GM10847 (cell line): ENCODE results near the gene MPV17.

ENCODE experiments used
- POLR2A ChIP-seq: IDR thresholded peaks from 2 replicates; pipeline ENCODE4 v1.6.1; 2011; ENCODE audit not compliant: insufficient read length; ENCODE audit errors: extremely low read depth

The MPV17 gene

DNA sequence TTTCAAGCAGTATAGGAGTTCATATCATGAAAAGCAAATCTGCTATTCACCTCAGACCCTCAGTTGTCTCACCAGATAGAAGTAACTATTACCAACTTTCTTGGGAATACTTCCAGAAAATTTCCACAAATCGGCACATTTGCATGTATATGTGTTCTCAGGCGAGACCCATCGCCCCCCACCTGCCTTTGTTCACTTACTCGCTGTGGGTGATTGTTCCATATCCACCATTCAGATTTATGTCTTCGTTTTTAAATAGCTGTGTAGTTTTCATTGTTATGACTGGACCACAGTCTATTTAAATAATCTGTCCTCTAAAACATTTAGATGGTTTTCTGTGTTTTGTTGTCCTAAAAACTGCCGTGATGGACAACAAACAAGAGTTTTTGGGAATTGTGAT is 37.4 kb downstream of the MPV17 start:
- no peak for TF ChIP-seq POLR2A

DNA sequence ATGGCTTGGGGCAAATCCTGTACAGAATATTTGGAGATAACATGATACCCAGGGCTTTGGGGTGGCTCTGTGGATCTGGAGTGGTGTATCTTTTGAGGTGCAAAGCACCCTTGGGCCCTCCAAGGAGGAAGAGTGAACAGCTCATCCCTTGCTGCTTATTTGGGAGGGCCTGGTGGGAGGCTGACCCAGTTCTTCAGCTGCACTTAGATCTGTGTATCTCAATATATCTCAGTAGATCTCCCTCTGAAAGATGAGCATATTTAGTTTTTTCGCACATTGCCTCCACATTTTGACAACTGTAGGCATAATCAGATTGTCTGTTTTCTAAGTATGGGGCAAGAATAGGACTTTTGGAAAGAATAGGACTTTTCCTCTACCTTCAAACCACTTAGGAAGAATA is 37.9 kb downstream of the MPV17 start:
- TF ChIP-seq POLR2A, result no peak

DNA sequence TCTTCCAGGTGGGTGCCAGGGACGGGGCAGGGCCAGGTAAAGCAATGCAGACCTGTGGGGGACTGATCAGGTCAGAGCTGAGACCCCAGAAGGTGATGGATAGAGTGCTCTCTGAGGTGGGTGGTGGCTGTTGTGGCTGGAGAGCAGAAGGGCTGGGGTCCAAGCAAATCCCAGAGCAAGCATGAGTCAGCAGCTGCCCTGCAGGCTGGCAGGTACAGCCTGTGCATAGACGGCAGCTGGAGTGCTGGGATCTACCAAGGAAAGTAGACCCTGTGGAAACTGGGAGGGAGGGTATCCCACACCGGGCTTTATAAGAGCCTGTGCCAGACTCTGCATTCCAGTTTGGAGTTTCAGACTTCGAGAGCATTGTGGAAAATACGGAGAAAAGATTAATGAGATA is 40.0 kb downstream of the MPV17 start:
- no peak for TF ChIP-seq POLR2A

DNA sequence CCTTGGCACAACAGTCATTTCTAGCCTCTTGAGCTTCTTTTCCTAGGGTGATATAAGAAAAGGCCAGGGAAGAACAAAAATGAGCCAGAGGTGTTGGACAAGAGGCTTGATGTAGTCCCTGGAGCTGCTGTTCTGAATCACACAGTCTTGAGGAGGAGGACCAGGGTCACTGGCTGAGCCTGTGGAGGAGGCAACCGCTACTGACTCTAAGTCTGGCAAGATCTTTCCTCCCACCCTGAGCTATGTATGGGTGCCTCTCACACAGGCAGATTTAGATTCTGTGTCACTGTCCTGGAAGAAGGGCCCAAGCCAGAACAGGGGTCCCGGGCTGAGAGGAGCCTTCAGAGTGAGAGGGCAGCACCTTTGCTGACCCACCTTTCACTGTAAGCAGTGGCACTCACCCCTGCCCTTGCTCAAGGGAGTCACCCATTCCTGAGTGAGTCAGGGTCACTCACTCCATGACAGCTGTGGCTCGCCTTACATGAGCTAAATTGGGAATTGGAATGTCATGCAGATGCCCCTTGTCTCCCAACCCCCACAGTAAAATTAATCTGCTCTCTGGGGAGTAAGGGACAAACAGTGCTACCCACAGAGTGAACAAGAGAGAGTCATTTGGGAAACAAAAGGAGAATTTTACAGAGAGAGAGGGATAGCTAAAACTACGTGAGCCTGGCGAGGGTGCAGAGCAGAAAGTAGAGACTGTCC is 40.9 kb downstream of the MPV17 start, which contains the start of gene TRIM54:
TRIM54 (plus strand) TSS at position 575 of the 705 bp plus-strand sequence. CDS start 303 bp downstream, outside the sequence.
- TF ChIP-seq POLR2A, result no peak

DNA sequence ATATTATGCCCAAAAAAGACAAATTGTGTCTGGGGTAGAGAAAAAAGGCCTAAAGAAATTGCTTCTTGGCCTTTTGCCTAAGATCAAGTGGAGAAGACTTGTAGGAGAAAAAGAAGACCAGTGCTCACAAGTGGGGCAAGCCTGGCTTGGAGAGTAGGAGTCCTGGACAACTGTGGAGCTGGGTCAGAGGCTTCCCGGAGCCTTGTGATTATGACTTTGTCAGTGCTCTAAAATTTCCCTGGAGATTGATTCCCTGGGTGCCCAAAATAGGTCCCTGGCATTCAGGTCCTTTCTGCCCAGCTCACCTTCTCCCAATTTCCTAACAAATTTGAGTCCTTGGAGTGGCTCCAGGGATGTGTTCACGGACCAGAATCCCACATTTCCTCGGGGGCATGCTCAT is 41.5 kb downstream of the MPV17 start:
- TF ChIP-seq POLR2A, result no peak

DNA sequence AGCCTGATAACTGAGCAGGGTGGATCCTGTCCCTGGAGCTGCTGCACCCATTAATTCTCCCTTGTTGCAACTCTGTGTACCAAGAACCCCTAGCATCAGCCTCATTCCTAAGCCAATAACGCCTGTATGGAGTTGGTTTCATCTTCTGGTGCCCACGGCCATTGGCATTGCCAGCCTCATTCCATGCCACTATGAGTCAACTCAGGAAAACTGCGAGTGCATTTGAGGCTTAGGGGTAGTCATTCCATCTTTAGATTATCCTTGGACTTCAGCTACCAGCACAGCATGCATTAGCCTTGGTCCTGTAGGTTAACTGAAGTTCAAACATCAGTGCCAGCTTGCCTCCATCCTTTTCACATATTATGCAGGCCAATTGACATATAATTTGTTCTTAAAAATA is 42.1 kb downstream of the MPV17 start:
- TF ChIP-seq POLR2A, result no peak

DNA sequence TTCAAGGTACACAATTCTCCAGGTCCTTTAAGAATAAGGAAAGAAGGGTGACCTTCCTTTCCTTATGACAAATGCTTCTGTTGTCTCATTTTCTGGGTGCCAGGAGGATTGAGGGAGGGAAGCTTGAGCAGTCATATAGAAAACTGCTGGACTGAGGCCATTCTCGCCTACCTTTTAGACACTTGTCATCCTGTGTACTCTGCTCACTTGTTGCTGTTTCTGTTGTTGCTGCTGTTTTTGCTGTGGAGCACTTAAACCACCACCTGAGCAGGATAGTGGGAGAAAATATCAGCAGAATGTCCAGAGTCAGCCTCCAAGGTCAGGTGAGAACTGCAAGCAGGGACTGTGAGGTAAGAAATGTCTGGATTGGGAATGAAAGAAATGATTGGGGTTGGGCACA is 44.9 kb downstream of the MPV17 start:
- TF ChIP-seq POLR2A, result no peak

DNA sequence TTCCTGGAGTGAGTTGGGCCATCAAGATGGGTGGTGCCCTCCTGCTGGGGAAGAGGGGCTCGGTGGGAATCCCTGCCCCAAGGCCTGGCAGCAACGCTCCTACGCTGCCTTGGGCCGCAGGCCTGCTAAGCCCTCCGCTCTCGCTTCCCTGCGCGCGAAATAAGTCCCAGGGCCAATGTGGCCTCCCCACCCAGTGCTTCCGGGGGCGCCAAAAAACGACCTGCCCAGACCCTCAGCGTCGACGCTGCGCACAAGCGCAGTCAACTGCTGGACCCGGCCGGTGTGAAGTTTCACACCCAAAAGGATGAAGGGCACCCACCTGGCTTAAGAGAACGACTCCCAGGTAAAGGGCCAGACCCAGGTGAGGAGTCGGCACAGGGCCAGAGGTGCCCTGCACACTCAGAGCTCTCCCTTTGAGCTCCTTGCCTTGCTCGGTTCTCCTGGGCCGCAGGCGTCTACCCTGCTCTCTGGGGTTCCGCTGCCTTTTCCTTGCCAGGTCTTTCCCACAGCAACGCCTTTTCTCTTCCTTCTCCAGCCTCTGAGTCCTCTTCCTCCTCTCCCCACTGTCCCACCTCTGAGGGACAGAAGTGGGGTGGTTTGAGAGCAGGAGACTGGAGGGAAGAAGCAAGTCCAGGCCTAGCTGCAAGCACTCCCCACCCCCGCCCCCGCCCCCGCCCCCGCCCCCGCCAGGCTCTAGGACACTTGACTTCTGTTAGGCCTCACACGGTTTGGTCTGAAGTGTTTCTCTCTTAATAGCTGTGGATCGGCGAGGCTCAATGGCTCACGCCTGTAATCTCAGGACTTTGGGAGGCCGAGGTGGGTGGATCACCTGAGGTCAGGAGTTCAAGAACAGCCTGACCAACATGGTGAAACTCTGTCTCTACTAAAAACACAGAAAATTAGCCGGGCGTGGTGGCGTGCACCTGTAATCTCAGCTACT is 47.4 kb downstream of the MPV17 start, which contains the start of gene DNAJC5G:
DNAJC5G (plus strand) TSS at position 223 of the 940 bp plus-strand sequence. CDS start 1,296 bp downstream, outside the sequence.
- no peak for TF ChIP-seq POLR2A

DNA sequence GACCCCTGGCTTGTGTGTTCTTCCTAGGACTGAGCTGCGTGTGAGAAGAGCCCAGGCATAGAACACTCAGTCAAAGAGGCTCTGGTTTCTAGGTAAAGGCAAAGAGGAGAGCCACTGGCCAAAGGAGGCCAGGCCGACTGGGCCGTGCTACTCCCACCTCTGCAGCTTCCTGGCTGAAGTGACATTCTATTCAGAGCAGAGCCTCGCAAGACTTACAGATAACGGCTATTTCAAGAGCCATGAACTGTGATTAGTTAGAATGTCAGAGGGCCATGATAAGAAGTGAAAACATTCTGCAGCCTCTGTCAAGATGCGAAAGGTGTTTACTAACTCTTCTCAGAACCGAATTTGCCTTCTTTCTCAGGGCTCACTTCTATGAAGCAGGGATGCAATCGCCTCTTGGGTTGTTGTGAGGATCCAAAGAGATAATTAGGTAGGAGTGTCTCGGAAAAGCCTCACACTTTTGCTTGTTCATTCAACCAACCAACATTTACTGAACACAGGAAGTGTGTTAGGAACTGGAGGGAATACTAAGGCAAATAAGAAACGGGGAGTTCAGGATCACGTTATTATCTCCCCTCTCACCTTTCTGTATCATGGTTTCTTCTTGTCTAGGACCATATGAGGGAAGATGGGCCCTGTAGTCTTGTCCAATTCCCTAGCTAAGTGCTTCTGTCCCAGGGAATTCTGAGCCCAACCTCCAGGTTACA is 51.1 kb downstream of the MPV17 start:
- no peak for TF ChIP-seq POLR2A

DNA sequence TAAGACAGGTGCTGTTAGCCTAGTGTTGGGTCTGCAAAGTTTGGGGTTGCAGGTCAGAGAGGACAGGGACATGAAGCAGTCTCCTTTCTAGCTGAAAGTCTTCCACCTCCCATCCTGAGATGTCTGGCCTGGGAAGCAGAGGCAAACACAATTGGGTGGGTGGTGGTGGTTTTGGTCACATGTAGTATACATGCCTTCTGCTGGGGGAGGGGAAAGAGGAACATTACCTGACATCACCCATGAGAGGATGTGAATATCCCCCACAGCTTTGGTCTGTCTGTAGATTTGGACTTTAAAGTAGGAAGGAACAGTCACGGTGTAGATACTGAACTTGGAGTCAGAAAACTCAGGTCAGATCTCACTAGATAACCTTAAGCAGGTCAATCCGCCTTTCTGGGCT is 52.2 kb downstream of the MPV17 start:
- TF ChIP-seq POLR2A, result no peak

DNA sequence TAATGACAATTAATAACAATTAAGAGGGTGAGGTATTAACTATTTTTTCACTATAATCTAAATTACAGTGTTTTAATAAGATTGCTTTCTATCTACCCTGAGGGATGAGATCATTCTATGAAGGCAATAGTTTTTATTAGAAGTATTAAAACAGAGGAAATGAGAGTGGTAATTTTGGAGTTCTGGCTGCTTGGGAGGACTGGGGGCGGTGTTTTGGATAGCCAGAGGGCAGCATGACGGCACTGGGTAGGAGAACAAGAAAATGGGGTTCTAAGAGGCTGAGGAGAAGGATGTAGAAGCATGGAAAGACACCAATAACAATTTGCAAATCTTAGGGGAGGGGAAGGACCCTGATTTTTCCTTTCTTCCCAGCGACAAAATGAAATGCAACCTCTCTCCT is 52.8 kb downstream of the MPV17 start:
- no peak for TF ChIP-seq POLR2A

DNA sequence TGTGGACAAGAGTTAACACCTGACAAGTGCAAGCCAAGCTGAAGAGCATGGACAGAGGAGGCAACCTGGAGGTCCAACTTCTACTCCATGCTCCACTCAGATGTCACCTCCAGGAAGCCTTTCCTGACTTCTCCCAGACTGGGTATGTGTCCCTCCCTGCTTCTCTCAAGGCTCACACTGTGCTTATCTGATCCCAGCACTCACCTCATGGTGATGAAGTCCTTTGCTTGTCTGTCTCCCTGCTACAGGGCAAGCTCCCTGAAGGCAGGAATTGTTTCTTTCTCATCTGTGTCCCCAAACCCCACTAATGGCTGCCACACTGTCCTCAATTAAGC is 57.4 kb downstream of the MPV17 start:
- no peak for TF ChIP-seq POLR2A

DNA sequence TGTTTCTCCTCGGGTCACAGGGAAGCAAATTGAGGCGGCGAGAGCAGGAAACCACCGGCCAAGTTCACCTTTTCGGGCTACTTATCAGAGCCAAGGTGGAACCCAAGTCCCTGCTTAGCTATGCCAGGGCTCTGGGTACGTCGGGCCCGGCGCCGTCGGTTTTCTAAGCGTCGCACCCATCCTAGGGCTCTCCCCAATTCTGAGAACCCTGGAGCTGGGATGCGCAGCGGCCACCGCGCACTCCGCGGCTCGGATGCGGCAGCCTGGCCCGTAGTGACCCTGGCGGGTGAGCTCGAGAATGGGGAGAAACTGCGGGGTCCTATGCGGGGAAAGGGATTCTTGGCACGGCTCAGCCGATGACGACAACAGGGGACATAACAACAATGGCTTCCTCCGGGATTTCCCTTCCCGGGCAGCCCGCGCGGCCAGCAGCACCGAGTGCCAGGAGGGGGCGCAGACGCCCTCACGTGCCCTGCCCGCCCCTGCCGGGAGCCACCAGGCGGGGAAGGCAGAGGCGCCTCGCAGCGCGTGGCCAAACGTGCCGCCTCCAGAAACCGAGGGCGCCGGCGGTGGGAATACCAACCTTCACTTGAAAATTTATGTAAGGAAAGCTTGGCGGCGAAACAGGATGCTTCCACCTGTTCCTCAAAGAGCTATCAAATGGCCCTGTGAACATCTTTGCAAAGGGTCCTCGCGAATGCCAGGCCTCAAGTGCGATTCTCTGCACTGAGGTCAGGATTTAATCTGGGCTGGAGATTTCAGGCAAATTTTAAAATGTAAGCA is 58.0 kb downstream of the MPV17 start:
- no peak for TF ChIP-seq POLR2A

DNA sequence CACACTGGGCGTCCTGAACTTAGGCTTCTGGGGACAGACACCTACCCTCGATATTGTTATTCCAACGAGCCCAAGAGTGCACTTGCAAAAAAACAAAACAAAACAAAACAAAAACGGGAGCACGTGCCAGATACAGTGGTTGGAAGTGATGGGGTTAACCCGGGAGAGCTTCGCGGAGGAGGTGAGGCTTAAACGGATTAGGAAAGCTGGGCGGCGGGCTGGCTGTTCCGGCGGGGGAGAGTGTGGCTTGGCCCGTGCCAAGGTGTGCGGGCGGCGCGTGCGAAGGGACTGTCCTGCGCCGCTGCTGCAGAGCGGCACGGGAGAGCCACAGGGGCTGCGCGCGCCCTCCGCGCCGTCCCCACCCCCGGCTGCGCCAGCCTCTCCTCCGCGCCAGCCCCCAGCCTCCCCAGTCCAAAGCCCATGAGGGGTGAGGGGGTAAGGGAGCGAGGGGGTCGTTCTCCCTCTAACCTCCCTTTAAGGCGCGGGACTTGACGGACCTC is 58.6 kb downstream of the MPV17 start:
- no peak for TF ChIP-seq POLR2A

DNA sequence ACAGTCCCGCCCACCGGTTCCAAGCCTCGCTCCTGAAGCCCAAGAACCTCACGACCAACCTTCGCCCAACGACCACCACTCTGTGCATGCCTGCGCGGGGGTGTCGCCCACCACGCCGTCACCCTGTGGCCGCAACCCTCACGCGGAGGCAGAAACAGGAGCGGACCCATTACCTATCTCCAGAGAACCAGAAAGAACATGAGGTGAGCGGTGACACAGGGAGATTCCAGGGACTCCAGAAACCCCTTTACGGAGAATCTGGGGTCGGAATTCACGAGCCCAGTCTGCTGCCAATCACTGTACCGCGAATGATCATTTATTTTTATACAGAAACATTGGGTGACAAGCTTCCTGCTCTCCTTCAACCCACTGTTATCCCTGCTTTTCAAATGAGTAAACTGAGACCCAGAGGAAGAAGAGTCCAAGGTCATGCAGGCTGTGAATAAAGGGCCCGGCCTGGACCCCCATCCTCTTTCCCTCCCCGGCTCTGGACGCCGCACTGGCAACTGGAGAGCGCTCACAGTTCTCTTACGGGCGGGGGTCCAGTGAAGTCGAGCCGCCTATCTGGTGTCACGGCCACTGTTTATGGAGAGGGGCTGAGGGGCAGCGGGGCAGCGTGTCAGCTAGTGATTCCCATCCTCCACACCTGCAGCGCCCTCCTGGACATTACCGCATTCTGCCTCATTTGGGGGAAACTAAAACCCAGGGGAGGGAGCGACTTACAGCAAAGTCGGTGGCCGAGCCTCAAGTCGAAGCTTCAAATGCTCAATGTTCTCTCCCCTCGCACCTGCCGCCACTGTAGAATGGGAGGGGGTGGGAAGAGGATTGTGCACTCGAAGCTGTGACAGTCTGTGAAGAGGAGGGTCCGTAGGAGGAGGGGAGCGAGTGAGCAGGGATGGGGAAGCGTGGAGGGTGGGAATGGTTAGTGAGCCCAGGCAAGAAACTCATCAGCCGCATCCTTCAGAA is 59.3 kb downstream of the MPV17 start:
- no peak for TF ChIP-seq POLR2A
